Sigmoid colon (tissue), 7 donors: ENCODE results near the gene MVB12B. TPM values are rescaled to one million over a fixed set of nuclear protein-coding genes. Genes with fewer than 3 reads are reported as not detected.

Source experiments
- DNase-seq: peaks from one replicate; pipeline ENCODE4 v3.0.0-alpha.2; 2019
- H3K27ac ChIP-seq, 4 donors: fragments of 200-600 bp; sonication (generic); one replicate each; pipeline ENCODE4 v1.5.1; 2016 to 2019; ENCODE audit warnings: mild to moderate bottlenecking in 1 of 4
- H3K27me3 ChIP-seq, 3 donors: fragments of 200-600 bp; sonication (generic); one replicate each; pipeline ENCODE4 v1.5.1; 2019; ENCODE audit warnings: mild to moderate bottlenecking in 1 of 3
- H3K36me3 ChIP-seq, 4 donors: fragments of 200-600 bp; sonication (generic); one replicate each; pipeline ENCODE4 v1.5.1; 2016 to 2019
- H3K4me1 ChIP-seq, 4 donors: fragments of 200-600 bp; sonication (generic); one replicate each; pipeline ENCODE4 v1.5.1; 2017 to 2019
- H3K4me3 ChIP-seq, 4 donors: fragments of 200-600 bp; sonication (generic); one replicate each; pipeline ENCODE4 v1.5.1; 2017 to 2019; ENCODE audit warnings: mild to moderate bottlenecking in 2 of 4, moderate library complexity in 1 of 4
- H3K9me3 ChIP-seq, 4 donors: fragments of 200-600 bp in 3 of 4; sonication (generic) in 3 of 4; one replicate each; pipeline versions ENCODE4 v1.5.1 to v1.6.1; 2013 to 2019
- EP300 ChIP-seq, 4 donors: sonication (generic); formaldehyde crosslinking; IDR thresholded peaks; one replicate each; pipeline ENCODE4 v1.6.1; 2017; ENCODE audit warnings: antibody characterized with exemption in 4 of 4
- POLR2A ChIP-seq, 2 donors: fragments of 450-650 bp; IDR thresholded peaks; one replicate each; pipeline ENCODE4 v1.6.1; 2016; ENCODE audit warnings: antibody characterized with exemption in 2 of 2, mild to moderate bottlenecking in 2 of 2, moderate library complexity in 2 of 2
- POLR2AphosphoS5 ChIP-seq, 4 donors: sonication (generic); formaldehyde crosslinking; IDR thresholded peaks; one replicate each; pipeline ENCODE4 v1.6.1; 2017; ENCODE audit warnings: antibody characterized with exemption in 4 of 4
- WGBS, 2 donors: extraction: QIAGEN DNeasy Blood & Tissue Kit; methylation state at CpG; one replicate each; pipeline ENCODE4 v1.1.7; 2013; 5-methylcytosine and 5-hydroxymethylcytosine counted together
- intact Hi-C: fragments of 100-400 bp; cut with DNase I; formaldehyde crosslinking; loops from one replicate; pipeline ENCODE4 v1.15.1; 2023
- polyA plus RNA-seq, 3 donors: library from polyadenylated mRNA; stranded (reverse); fragments of 200-250 nt; gene quantifications; one replicate each; pipeline ENCODE4 v1.2.3, GENCODE V29; 2013
- total RNA-seq, 4 donors: library from RNA; depleted of rRNA; stranded (reverse); fragments of >200 nt; gene quantifications; one replicate each; pipeline ENCODE4 v1.1.0, GENCODE V29; 2016
- TF ChIP-seq, protein P1 (sequence below), 4 experiments: fragments of 450-650 bp in 3 of 4; fragments of 200-600 bp in 1 of 4; IDR thresholded peaks; one replicate each; pipeline ENCODE4 v1.5.1; 2016 to 2019; ENCODE audit warnings: antibody characterized with exemption in 4 of 4, mild to moderate bottlenecking in 3 of 4, moderate library complexity in 2 of 4
- donor health status: healthy with polysubstance abuse.
- donor health status: Bipolar disorder and iron deficiency.
- donor health status: healthy.

Gene MVB12B
- total and polyA plus RNA-seq, 7 donors, result 5.1 to 14.4 (median 12.2) TPM

- H3K27ac ChIP-seq, result no peak overlapping the region
- TF ChIP-seq EP300 (IDR thresholded peaks at IDR 0.05), result no peak
- no peak overlapping the region for H3K4me3 ChIP-seq
- H3K36me3 ChIP-seq, result peaks cover 0 to 40% (median 0%) of the 10 kb centered on the region in 4 donors
- WGBS, 2 donors, result 82 to 92% methylated on average over 13 of the region's 13 CpGs
- H3K27me3 ChIP-seq, result no peaks in the 10 kb centered on the region
- intact Hi-C loops, result no loop called here
- no peaks in the 10 kb centered on the region for H3K4me1 ChIP-seq
- H3K9me3 ChIP-seq, result no peaks in the 10 kb centered on the region
- DNase-seq, result no peak
These were observed 156.9 kb downstream of the MVB12B start for GRCh38 chr9:126483468-126484073.

- H3K36me3 ChIP-seq, result peaks cover 0 to 27% (median 0%) of the 10 kb centered on the region in 4 donors
- intact Hi-C loops, result no loop called here
- TF ChIP-seq POLR2AphosphoS5 (IDR thresholded peaks at IDR 0.05) (no peak), EP300 (IDR thresholded peaks at IDR 0.05) (no peak), POLR2A (IDR thresholded peaks at IDR 0.05) (no peak)
- TF ChIP-seq, protein P1, sequence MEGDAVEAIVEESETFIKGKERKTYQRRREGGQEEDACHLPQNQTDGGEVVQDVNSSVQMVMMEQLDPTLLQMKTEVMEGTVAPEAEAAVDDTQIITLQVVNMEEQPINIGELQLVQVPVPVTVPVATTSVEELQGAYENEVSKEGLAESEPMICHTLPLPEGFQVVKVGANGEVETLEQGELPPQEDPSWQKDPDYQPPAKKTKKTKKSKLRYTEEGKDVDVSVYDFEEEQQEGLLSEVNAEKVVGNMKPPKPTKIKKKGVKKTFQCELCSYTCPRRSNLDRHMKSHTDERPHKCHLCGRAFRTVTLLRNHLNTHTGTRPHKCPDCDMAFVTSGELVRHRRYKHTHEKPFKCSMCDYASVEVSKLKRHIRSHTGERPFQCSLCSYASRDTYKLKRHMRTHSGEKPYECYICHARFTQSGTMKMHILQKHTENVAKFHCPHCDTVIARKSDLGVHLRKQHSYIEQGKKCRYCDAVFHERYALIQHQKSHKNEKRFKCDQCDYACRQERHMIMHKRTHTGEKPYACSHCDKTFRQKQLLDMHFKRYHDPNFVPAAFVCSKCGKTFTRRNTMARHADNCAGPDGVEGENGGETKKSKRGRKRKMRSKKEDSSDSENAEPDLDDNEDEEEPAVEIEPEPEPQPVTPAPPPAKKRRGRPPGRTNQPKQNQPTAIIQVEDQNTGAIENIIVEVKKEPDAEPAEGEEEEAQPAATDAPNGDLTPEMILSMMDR (IDR thresholded peaks at IDR 0.05), result no peak
These were observed 159.0 kb downstream of the MVB12B start for GRCh38 chr9:126485662-126486061.

GRCh38 chr9:126486276-126486675, 159.6 kb downstream of the MVB12B start:
- Histone ChIP-seq H3K4me3 (no peak overlapping the region), H3K4me1 (no peaks in the 10 kb centered on the region), H3K27me3 (no peaks in the 10 kb centered on the region), H3K36me3 (peaks cover 0 to 27% (median 0%) of the 10 kb centered on the region in 4 donors), H3K9me3 (no peaks in the 10 kb centered on the region), H3K27ac (no peak overlapping the region)
- WGBS, 2 donors, result 92 to 94% methylated on average over 11 of the region's 11 CpGs
- TF ChIP-seq POLR2AphosphoS5 (IDR thresholded peaks at IDR 0.05) (no peak), POLR2A (IDR thresholded peaks at IDR 0.05) (no peak), EP300 (IDR thresholded peaks at IDR 0.05) (no peak)
- TF ChIP-seq, protein P1 (IDR thresholded peaks at IDR 0.05), result no peak
- intact Hi-C loops, result no loop called here
- DNase-seq, result no peak

More at GRCh38 chr9:126485662-126486061, 159.0 kb downstream of the MVB12B start:
- H3K4me1 ChIP-seq, result no peaks in the 10 kb centered on the region
- DNase-seq, result no peak
- no peak overlapping the region for H3K4me3 ChIP-seq
- no peaks in the 10 kb centered on the region for H3K9me3 ChIP-seq
- H3K27me3 ChIP-seq, result no peaks in the 10 kb centered on the region
- H3K27ac ChIP-seq, result no peak overlapping the region
- 89 to 94% methylated on average over 6 of the region's 6 CpGs for WGBS, 2 donors

DNA sequence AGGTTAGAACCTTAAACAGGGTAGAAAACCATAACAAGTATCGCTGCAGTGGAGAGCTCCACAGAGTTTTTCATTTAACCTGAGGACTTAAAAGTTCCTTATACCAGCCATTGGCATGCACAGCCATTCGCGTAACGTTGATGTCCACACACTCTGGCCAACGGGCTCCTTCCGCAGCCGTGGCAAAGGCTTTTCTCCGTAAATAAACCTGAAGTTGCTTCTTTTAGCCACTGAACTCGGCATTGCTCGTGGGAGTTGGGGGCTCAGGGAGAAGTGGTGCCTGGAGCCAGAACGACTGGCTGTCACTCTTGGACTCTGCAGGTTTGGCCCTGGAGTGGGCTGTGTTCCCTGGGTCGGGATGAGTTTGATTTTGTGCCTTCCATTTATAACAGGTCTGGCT, 161.2 kb downstream of the MVB12B start:
- intact Hi-C loops, result no loop called here
- DNase-seq, result no peak
- Histone ChIP-seq H3K36me3 (peaks cover 0 to 18% (median 0%) of the 10 kb centered on the region in 4 donors), H3K4me3 (no peak overlapping the region), H3K4me1 (no peaks in the 10 kb centered on the region), H3K27me3 (no peaks in the 10 kb centered on the region), H3K27ac (no peak overlapping the region), H3K9me3 (no peaks in the 10 kb centered on the region)
- TF ChIP-seq, protein P1 (IDR thresholded peaks at IDR 0.05), result no peak
- TF ChIP-seq POLR2AphosphoS5 (IDR thresholded peaks at IDR 0.05) (no peak), EP300 (IDR thresholded peaks at IDR 0.05) (no peak), POLR2A (IDR thresholded peaks at IDR 0.05) (no peak)
- WGBS, 2 donors, result 87 to 88% methylated on average over 12 of the region's 12 CpGs

DNA sequence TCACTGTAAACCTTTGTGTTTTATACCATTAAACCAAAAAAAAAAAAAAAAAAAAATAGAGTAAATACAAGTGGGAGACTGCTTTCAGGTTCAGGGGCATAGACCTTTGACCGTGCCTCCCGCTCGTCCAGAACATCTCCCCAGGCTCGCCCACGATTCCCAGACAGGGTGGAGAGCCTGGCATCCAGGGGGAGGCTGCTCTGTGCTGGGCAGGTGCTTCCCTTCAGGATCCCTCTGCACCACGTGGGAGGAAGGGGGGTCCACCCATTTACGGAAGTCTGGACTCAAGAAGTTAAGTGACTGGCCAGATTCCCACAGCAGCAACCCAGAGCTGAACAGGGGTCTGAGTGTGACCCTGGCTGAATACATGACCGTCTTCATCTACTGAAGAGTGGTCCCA, 161.7 kb downstream of the MVB12B start:
- DNase-seq, result no peak

More for the DNA sequence above, 161.7 kb downstream of the MVB12B start:
- Histone ChIP-seq H3K4me3 (no peak overlapping the region), H3K4me1 (no peaks in the 10 kb centered on the region), H3K27ac (no peak overlapping the region), H3K27me3 (no peaks in the 10 kb centered on the region), H3K9me3 (no peaks in the 10 kb centered on the region), H3K36me3 (peaks cover 0 to 18% (median 0%) of the 10 kb centered on the region in 4 donors)
- WGBS, 2 donors, result 48 to 70% methylated on average over 8 of the region's 8 CpGs
- intact Hi-C loops, result no loop called here
- no peak for TF ChIP-seq POLR2AphosphoS5 (IDR thresholded peaks at IDR 0.05)
- TF ChIP-seq, protein P1 (IDR thresholded peaks at IDR 0.05), result no peak
- TF ChIP-seq POLR2A (IDR thresholded peaks at IDR 0.05), result no peak
- no peak for TF ChIP-seq EP300 (IDR thresholded peaks at IDR 0.05)
